Activated T-cell treated with anti-CD3 and anti-CD28 coated beads, Interleukin-2, amount 50 U/mL, for 72 hours (primary cell): Measurements from ENCODE around the gene PRR23E. TPM values are rescaled to one million over a fixed set of nuclear protein-coding genes. Genes with fewer than 3 reads are reported as not detected.

Experiments
- ATAC-seq, 2 donors: fragments of 150-1000 bp; cut with Tn5 transposase; replicated peaks in 1 of 2; 2 replicates each; pipeline ENCODE4 v1.10.0; 2021; ENCODE audit warnings: moderate library complexity in 2 of 2, mild to moderate bottlenecking in 1 of 2
- DNase-seq, 2 donors: peaks; one replicate each; pipeline ENCODE4 v3.0.0; 2021 to 2022; ENCODE audit warnings: mixed read lengths in 1 of 2
- H3K27ac Mint-ChIP-seq: one replicate; pipeline ENCODE4 v1.8.0; 2022; ENCODE audit warnings: mild to moderate bottlenecking, moderate library complexity, mixed read lengths
- H3K27me3 Mint-ChIP-seq: one replicate; pipeline ENCODE4 v1.8.0; 2022; ENCODE audit warnings: low read depth, mixed read lengths
- H3K36me3 Mint-ChIP-seq, 2 donors: one replicate each; pipeline ENCODE4 v1.8.0; 2022; ENCODE audit warnings: mixed read lengths in 2 of 2, mild to moderate bottlenecking in 1 of 2; ENCODE audit not compliant: insufficient read depth in 2 of 2
- H3K4me1 Mint-ChIP-seq: one replicate; pipeline ENCODE4 v1.8.0; 2022; ENCODE audit warnings: low read depth, mixed read lengths
- H3K4me3 Mint-ChIP-seq, 2 donors: one replicate each; pipeline ENCODE4 v1.8.0; 2022; ENCODE audit warnings: mild to moderate bottlenecking in 2 of 2, mixed read lengths in 2 of 2, moderate library complexity in 2 of 2
- H3K9me3 Mint-ChIP-seq, 2 donors: one replicate each; pipeline ENCODE4 v1.8.0; 2022; ENCODE audit warnings: mixed read lengths in 2 of 2
- total RNA-seq, 2 donors: library from RNA; stranded (reverse); gene quantifications; one replicate each; pipeline ENCODE4 v1.2.3, GENCODE V29; 2022

The PRR23E gene
- total RNA-seq, result not detected

GRCh38 chr3:127192576-127193232, at the start of gene PRR23E:
Gene PRR23E (plus strand): TSS chr3:127193131. CDS start chr3:127196686, 3,555 bp downstream.
- Mint-ChIP-seq H3K4me3 (no peak within 1 kb of the TSS), H3K27me3 (peaks cover 11% of the 10 kb centered on the region), H3K36me3 (peaks cover 0 to 2% of the 10 kb centered on the region in 2 donors), H3K4me1 (no peaks in the 10 kb centered on the region), H3K9me3 (peaks cover 3 to 6% of the 10 kb centered on the region in 2 donors), H3K27ac (no peak within 1 kb of the TSS)
- ATAC-seq (no peak), DNase-seq (no peak)

- H3K4me3 Mint-ChIP-seq, result no peak overlapping the region
- no peaks in the 10 kb centered on the region for H3K4me1 Mint-ChIP-seq
- no peaks in the 10 kb centered on the region for H3K36me3 Mint-ChIP-seq
- no peak for DNase-seq
- H3K27me3 Mint-ChIP-seq, result no peaks in the 10 kb centered on the region
- H3K27ac Mint-ChIP-seq, result no peak overlapping the region
- no peak for ATAC-seq
- H3K9me3 Mint-ChIP-seq, result peaks cover 4 to 7% of the 10 kb centered on the region in 2 donors
Observed at GRCh38 chr3:127143172-127143571, 49.8 kb upstream of the PRR23E start.

GRCh38 chr3:127144631-127145030, 48.3 kb upstream of the PRR23E start:
- H3K4me1 Mint-ChIP-seq, result no peaks in the 10 kb centered on the region
- no peak overlapping the region for H3K4me3 Mint-ChIP-seq
- H3K27ac Mint-ChIP-seq, result no peak overlapping the region
- H3K27me3 Mint-ChIP-seq, result no peaks in the 10 kb centered on the region
- H3K36me3 Mint-ChIP-seq, result no peaks in the 10 kb centered on the region
- DNase-seq (no peak), ATAC-seq (no peak)
- H3K9me3 Mint-ChIP-seq, result peaks cover 4 to 7% of the 10 kb centered on the region in 2 donors

- no peaks in the 10 kb centered on the region for H3K36me3 Mint-ChIP-seq
- no peaks in the 10 kb centered on the region for H3K27me3 Mint-ChIP-seq
- DNase-seq (no peak), ATAC-seq (no peak)
- no peaks in the 10 kb centered on the region for H3K4me1 Mint-ChIP-seq
- H3K4me3 Mint-ChIP-seq, result no peak overlapping the region
- H3K9me3 Mint-ChIP-seq, result peaks cover 4 to 7% of the 10 kb centered on the region in 2 donors
- no peak overlapping the region for H3K27ac Mint-ChIP-seq
Observed at GRCh38 chr3:127145266-127145665, 47.7 kb upstream of the PRR23E start.

GRCh38 chr3:127147291-127147885, 45.5 kb upstream of the PRR23E start:
- H3K27me3 Mint-ChIP-seq, result no peaks in the 10 kb centered on the region
- H3K27ac Mint-ChIP-seq, result no peak overlapping the region
- DNase-seq, result no peak
- no peaks in the 10 kb centered on the region for H3K4me1 Mint-ChIP-seq
- no peak overlapping the region for H3K4me3 Mint-ChIP-seq
- ATAC-seq, result no peak
- peaks cover 4 to 7% of the 10 kb centered on the region in 2 donors for H3K9me3 Mint-ChIP-seq
- H3K36me3 Mint-ChIP-seq, result no peaks in the 10 kb centered on the region

GRCh38 chr3:127149621-127150310, 43.2 kb upstream of the PRR23E start:
- ATAC-seq (no peak), DNase-seq (no peak)

GRCh38 chr3:127150513-127151250, 42.2 kb upstream of the PRR23E start:
- no peak overlapping the region for H3K27ac Mint-ChIP-seq
- ATAC-seq (no peak), DNase-seq (no peak)
- H3K27me3 Mint-ChIP-seq, result no peaks in the 10 kb centered on the region
- no peaks in the 10 kb centered on the region for H3K4me1 Mint-ChIP-seq
- H3K9me3 Mint-ChIP-seq, result no peaks in the 10 kb centered on the region
- no peaks in the 10 kb centered on the region for H3K36me3 Mint-ChIP-seq
- no peak overlapping the region for H3K4me3 Mint-ChIP-seq

More at GRCh38 chr3:127149621-127150310, 43.2 kb upstream of the PRR23E start:
- no peaks in the 10 kb centered on the region for H3K27me3 Mint-ChIP-seq
- peaks cover 1% of the 10 kb centered on the region in 2 donors for H3K9me3 Mint-ChIP-seq
- no peaks in the 10 kb centered on the region for H3K4me1 Mint-ChIP-seq
- H3K36me3 Mint-ChIP-seq, result no peaks in the 10 kb centered on the region
- H3K27ac Mint-ChIP-seq, result no peak overlapping the region
- no peak overlapping the region for H3K4me3 Mint-ChIP-seq

GRCh38 chr3:127151251-127151564, 41.7 kb upstream of the PRR23E start:
- Mint-ChIP-seq H3K27me3 (no peaks in the 10 kb centered on the region), H3K4me1 (no peaks in the 10 kb centered on the region), H3K9me3 (no peaks in the 10 kb centered on the region), H3K36me3 (no peaks in the 10 kb centered on the region), H3K4me3 (no peak overlapping the region), H3K27ac (no peak overlapping the region)
- no peak for ATAC-seq
- DNase-seq, result no peak

- no peaks in the 10 kb centered on the region for H3K27me3 Mint-ChIP-seq
Observed at GRCh38 chr3:127151992-127152650, 40.8 kb upstream of the PRR23E start.

GRCh38 chr3:127152684-127153505, 40.0 kb upstream of the PRR23E start:
- DNase-seq (no peak), ATAC-seq (no peak)
- no peaks in the 10 kb centered on the region for H3K4me1 Mint-ChIP-seq
- H3K27me3 Mint-ChIP-seq, result no peaks in the 10 kb centered on the region
- no peak overlapping the region for H3K27ac Mint-ChIP-seq
- no peaks in the 10 kb centered on the region for H3K9me3 Mint-ChIP-seq
- H3K36me3 Mint-ChIP-seq, result no peaks in the 10 kb centered on the region
- H3K4me3 Mint-ChIP-seq, result no peak overlapping the region

More at GRCh38 chr3:127151992-127152650, 40.8 kb upstream of the PRR23E start:
- Mint-ChIP-seq H3K36me3 (no peaks in the 10 kb centered on the region), H3K4me3 (no peak overlapping the region), H3K4me1 (no peaks in the 10 kb centered on the region), H3K9me3 (no peaks in the 10 kb centered on the region), H3K27ac (no peak overlapping the region)
- DNase-seq (no peak), ATAC-seq (no peak)

GRCh38 chr3:127153506-127153815, 39.5 kb upstream of the PRR23E start:
- Mint-ChIP-seq H3K36me3 (no peaks in the 10 kb centered on the region), H3K9me3 (no peaks in the 10 kb centered on the region), H3K4me1 (no peaks in the 10 kb centered on the region), H3K27ac (no peak overlapping the region), H3K27me3 (no peaks in the 10 kb centered on the region), H3K4me3 (no peak overlapping the region)
- no peak for ATAC-seq
- DNase-seq, result no peak

GRCh38 chr3:127156338-127157050, 36.4 kb upstream of the PRR23E start:
- DNase-seq (no peak), ATAC-seq (no peak)
- no peak overlapping the region for H3K4me3 Mint-ChIP-seq
- no peaks in the 10 kb centered on the region for H3K9me3 Mint-ChIP-seq
- H3K27me3 Mint-ChIP-seq, result no peaks in the 10 kb centered on the region
- H3K27ac Mint-ChIP-seq, result no peak overlapping the region
- no peaks in the 10 kb centered on the region for H3K36me3 Mint-ChIP-seq
- H3K4me1 Mint-ChIP-seq, result no peaks in the 10 kb centered on the region
